ENCODE results near the gene CLEC4G.
"Not testable (repeated sequence)": the region's sequence is repeated elsewhere in the genome, so short reads cannot be mapped to it uniquely, and the experiment has no call there.

Gene CLEC4G

DNA sequence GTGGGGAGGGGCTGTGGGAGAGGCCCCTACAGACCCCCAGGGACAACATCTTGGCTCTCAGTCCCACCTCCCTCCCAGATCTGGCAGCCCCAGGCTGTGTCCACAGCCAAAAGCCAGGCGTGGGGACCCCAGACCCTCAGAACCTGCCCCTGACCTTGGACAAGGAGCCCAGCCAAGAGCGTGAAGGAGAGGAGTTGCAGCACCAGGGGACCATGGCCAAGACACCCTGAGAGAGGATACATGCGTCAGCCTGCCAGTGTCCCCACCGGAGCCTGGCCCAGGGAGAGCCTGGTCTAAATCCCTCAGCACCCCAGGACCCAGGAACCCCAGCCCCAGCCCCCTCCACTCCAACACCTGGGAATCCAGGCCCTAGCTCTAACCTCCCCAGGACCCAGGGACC, 14.4 kb upstream of the CLEC4G start:
- not testable (repeated sequence) for DNase-seq (ENCODE audit: low spot score)

DNA sequence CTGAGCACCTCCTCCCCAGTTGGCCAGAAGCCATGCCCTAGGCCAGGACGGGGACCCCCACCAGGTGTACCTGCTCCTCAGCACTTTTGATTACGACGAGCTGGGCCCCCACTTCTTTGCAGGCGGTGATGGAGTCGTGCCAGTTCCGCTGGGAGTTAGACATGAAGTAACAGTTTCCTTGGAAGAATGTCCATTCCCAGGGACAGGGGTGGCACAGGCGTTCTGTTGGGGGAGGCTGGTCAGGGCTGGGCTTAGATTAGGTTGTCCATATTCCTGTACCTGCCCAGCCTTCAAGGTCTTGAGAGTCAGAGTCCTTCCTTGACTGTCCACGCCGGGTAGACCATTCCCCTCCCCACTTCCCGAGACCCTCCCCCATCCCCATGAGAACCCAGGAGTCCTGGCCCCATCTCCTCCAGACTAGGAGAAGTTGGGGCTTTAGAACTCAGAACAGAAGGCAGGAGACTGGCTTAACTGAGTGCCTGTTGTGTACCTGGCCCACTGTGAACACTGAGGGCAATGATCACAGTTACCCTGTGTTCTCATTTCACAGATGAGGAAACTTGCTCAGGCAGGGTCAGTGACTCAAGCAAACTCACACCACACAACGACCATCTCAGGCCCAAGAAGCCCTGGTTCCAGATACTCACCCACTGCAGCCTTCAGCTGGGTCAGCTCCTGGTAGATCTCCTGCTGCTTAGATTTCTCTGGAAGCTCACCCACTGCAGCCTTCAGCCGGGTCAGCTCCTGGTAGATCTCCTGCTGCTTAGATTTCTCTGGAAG, 13.2 kb upstream of the CLEC4G start:
- no peak for DNase-seq (ENCODE audit: low spot score)

GRCh38 chr19:7744199-7744786, 12.4 kb upstream of the CLEC4G start:
- DNase-seq (ENCODE audit: low spot score), result no peak

- DNase-seq (ENCODE audit: low spot score), result no peak
Observed at GRCh38 chr19:7743425-7743841, 11.5 kb upstream of the CLEC4G start.

GRCh38 chr19:7742991-7743390, 11.1 kb upstream of the CLEC4G start:
- DNase-seq (ENCODE audit: low spot score), result no peak

DNA sequence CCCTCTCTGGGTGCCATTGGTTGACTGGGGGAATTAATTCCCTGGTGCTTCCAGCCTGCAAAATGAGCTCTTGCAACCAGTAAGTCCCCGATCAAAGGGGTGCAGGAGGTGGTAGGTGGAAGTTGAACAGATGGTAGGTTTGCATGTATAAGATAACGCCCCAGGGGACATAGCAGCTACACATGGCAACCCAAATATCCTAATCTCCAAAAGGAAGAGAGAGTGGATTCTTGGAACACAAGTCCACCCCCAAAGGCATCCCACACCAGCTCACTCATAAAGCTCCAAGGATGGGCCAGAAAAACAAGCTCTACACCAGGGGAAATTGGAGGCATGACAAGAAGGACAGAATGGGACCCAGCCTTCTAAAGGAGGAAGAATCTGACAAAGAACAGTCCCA, 10.7 kb upstream of the CLEC4G start:
- DNase-seq (ENCODE audit: low spot score), result no peak

- no peak for DNase-seq (ENCODE audit: low spot score)
Observed at GRCh38 chr19:7740682-7741054, 8.8 kb upstream of the CLEC4G start.

DNA sequence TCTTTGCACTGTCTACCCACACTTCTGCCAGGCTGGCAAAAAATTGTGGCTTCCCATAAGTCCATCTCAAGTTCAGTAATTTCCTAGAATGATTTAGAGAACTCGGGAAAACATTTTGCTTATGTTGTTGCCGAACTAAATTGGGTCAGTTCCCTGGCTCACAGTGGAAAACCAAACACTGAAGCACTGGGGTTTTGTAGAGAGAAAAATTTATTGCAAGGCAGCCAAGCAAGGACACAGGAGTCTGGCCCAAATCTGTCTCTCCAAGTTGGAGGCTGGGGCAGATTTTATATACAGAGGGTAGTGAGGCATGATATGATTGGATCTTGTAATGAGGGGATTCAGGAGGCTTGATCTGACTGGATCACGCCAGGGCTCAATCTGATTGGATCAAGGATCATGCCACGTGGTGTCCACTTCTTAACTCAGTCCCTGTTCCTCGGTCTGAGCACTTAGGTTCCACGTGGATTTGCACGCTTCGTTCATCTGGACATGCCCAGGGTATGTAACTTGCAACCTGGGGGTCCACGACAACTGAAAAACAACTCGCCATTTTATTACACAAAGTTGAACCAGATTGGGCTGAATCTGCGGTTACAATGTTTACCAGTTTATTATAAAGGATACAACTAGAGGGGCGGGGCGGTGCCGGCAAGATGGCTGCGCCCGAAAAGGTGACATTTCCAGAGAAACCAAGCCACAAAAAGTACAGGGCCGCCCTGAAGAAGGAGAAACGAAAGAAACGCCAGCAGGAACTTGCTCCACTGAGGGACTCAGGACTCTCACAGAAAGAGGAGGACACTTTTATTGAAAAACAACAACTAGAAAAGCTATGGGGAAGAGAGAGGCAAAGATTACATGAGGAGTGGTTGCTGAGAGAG, 8.1 kb upstream of the CLEC4G start:
- DNase-seq (ENCODE audit: low spot score), result no peak

DNA sequence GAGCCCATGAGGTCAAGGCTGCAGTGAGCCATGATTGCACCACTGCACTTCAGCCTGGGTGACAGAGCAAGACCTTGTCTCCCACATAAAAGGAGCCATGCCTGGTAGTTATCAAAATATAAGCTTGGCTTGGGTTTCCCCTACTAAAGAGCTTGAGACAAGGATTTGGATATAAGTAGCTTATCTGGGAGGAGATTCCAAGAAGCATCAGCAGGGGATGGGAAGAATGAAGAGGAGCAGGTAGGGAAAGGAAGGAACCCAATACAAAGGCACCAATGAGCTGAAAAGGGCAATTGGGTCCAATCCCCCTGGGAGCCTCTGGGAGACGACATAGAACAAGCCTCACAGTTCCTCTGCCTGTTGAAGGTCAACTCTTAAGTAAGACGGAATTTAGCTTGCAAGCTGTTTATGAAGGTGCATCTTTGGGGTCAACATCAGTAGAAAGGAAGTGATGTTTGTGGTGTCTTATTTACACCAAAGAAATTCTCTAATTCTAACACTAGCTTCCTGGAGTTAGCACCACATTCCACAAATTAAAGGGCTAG, 7.4 kb upstream of the CLEC4G start:
- no peak for DNase-seq (ENCODE audit: low spot score)

DNA sequence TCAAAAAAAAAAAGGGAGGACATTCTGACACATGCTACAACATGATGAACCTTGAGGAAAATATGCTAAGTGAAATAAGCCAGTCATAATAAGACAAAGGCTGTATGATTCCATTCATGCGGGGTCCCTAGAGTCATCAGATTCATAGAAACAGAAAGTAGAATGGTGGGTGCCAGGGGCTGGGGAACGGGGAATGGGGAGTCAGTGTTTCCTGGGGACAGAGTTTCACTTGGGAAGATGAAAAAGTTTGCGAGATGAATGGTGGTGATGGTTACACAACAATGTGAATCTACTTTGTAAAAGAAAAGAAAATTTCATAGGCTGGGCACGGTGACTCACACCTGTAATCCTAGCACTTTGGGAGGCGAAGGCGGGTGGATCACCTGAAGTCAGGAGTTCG, 6.1 kb upstream of the CLEC4G start:
- no peak for DNase-seq (ENCODE audit: low spot score)

- no peak for DNase-seq (ENCODE audit: low spot score)
Observed at GRCh38 chr19:7737215-7737614, 5.3 kb upstream of the CLEC4G start.

DNA sequence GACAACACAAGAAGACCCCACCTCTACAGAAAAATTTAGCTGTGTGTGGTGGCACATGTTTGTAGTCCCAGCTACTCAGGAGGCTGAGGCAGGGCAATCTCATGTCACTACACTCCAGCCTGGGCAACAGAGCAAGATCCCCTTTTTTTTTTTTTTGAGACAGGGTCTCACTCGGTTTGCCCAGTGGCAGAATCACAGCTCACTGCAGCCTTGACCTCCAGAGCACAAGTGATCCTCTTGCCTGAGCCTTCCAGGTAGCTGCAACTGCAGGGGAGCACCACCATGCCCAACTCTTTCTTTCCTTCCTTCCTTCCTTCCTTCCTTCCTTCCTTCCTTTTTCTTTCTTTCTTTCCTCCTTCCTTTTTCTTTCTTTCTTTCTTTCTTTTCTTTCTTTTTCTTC, 4.2 kb upstream of the CLEC4G start:
- no peak for DNase-seq (ENCODE audit: low spot score)

- DNase-seq (ENCODE audit: low spot score), result no peak
Observed at GRCh38 chr19:7734220-7735203, 2.6 kb upstream of the CLEC4G start.

GRCh38 chr19:7733376-7733775, 1.5 kb upstream of the CLEC4G start:
- no peak for DNase-seq (ENCODE audit: low spot score)

DNA sequence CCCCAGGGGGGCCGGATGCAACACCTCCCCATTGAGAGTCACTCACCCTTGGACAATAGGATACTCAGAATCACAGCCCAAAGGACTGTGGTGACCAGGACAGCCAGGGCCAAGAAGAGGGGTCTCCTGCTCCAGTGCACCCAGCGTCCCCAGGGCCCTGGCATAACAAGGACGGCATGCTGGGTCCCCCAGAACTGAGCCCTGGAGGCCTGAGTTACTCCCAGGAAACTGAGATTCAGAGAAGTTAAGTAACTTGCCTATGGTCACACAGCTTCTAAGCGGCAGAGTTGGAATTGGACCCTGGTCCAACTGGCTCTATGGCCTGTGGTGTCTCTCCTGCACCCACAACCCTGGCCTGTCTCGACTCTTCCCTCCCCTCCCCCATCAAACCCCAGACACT, 295 bp downstream of the CLEC4G start:
- no peak for DNase-seq (ENCODE audit: low spot score)

DNA sequence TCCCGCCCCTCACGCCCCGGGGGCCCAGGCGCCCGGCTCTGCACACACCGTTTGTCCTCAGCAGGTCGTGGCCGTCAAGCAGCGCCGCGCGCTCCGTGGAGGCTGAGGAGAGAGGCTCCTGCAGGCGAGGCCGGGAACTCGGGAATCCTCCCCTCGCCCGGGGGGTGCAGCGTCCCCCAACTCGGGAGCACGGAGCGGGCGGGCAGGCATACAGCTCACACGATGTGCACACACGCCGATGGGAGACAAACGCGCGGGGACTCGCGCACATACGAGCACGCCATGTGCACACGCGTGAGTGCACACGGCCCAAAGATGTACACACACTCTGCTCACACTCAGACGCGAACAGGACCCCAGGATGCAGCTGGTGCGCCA, 703 bp downstream of the CLEC4G start:
- no peak for DNase-seq (ENCODE audit: low spot score)

- DNase-seq (ENCODE audit: low spot score), result no peak
Observed at GRCh38 chr19:7730286-7731217, 1.4 kb downstream of the CLEC4G start.

GRCh38 chr19:7729831-7730285, 2.1 kb downstream of the CLEC4G start:
- DNase-seq (ENCODE audit: low spot score), result no peak

- no peak for DNase-seq (ENCODE audit: low spot score)
Observed at GRCh38 chr19:7729211-7729610, 2.7 kb downstream of the CLEC4G start.

- DNase-seq (ENCODE audit: low spot score), result no peak
Observed at GRCh38 chr19:7725791-7726190, 6.1 kb downstream of the CLEC4G start.
